ENCODE data around the gene LRRC39. TPM values are rescaled to one million over a fixed set of nuclear protein-coding genes. Genes with fewer than 3 reads are reported as not detected.

Gene LRRC39
- total RNA-seq, 1 donor from 2014 or later, result 187 TPM

- no peak for DNase-seq
- ATAC-seq (ENCODE audit: poor library complexity), result no peak
- intact Hi-C loops (cut with DNase I), result no loop called here
Measured at GRCh38 chr1:100162881-100163280, 15.2 kb downstream of the LRRC39 start.

GRCh38 chr1:100152271-100152670 lies 25.8 kb downstream of the LRRC39 start:
- no peak for ATAC-seq (ENCODE audit: poor library complexity)
- DNase-seq, result no peak
- intact Hi-C loops (cut with DNase I), result no loop called here

- DNase-seq (no peak), ATAC-seq (ENCODE audit: poor library complexity) (no peak)
- intact Hi-C loops (cut with DNase I), result no loop called here
Measured at GRCh38 chr1:100151679-100152078, 26.4 kb downstream of the LRRC39 start.

- DNase-seq (no peak), ATAC-seq (ENCODE audit: poor library complexity) (no peak)
- intact Hi-C loops (cut with DNase I), result no loop called here
Measured at GRCh38 chr1:100147875-100148274, 30.2 kb downstream of the LRRC39 start.

GRCh38 chr1:100146958-100147357 lies 31.1 kb downstream of the LRRC39 start:
- no peak for DNase-seq
- ATAC-seq (ENCODE audit: poor library complexity), result no peak
- intact Hi-C loops (cut with DNase I), result no loop called here

GRCh38 chr1:100145116-100145515 lies 32.9 kb downstream of the LRRC39 start:
- no peak for ATAC-seq (ENCODE audit: poor library complexity)
- intact Hi-C loops (cut with DNase I), result no loop called here
- DNase-seq, result no peak

GRCh38 chr1:100142343-100142742 lies 35.7 kb downstream of the LRRC39 start:
- DNase-seq (no peak), ATAC-seq (ENCODE audit: poor library complexity) (no peak)
- intact Hi-C loops (cut with DNase I), result no loop called here

GRCh38 chr1:100141192-100141591 lies 36.9 kb downstream of the LRRC39 start:
- no peak for DNase-seq
- intact Hi-C loops (cut with DNase I), result no loop called here
- no peak for ATAC-seq (ENCODE audit: poor library complexity)

- DNase-seq (no peak), ATAC-seq (ENCODE audit: poor library complexity) (no peak)
- intact Hi-C loops (cut with DNase I), result no loop called here
Measured at GRCh38 chr1:100137602-100138001, 40.5 kb downstream of the LRRC39 start.

GRCh38 chr1:100134872-100135271 lies 43.2 kb downstream of the LRRC39 start:
- intact Hi-C loops (cut with DNase I), result no loop called here
- no peak for DNase-seq
- ATAC-seq (ENCODE audit: poor library complexity), result no peak

GRCh38 chr1:100132566-100133477 lies 45.2 kb downstream of the LRRC39 start, which contains the start of the genes SASS6 and TRMT13:
Gene SASS6 (minus strand): TSS chr1:100132930. CDS start chr1:100132814, 116 bp downstream.
Gene TRMT13 (plus strand): TSS chr1:100133163. CDS start chr1:100133169, 6 bp downstream.
- intact Hi-C loops (cut with DNase I), result no loop called here
- peak; percentile 99 for ATAC-seq (ENCODE audit: poor library complexity)
- peak; percentile 97 for DNase-seq

- intact Hi-C loops (cut with DNase I), result no loop called here
- DNase-seq, result no peak
- ATAC-seq (ENCODE audit: poor library complexity), result no peak
Measured at GRCh38 chr1:100131623-100132022, 46.4 kb downstream of the LRRC39 start.

GRCh38 chr1:100130552-100131077 lies 47.4 kb downstream of the LRRC39 start:
- DNase-seq, result no peak
- no peak for ATAC-seq (ENCODE audit: poor library complexity)
- intact Hi-C loops (cut with DNase I), result no loop called here

- ATAC-seq (ENCODE audit: poor library complexity) (no peak), DNase-seq (no peak)
- intact Hi-C loops (cut with DNase I), result no loop called here
Measured at GRCh38 chr1:100127226-100127625, 50.8 kb downstream of the LRRC39 start.

GRCh38 chr1:100122177-100122576 lies 55.9 kb downstream of the LRRC39 start:
- ATAC-seq (ENCODE audit: poor library complexity) (no peak), DNase-seq (no peak)
- intact Hi-C loops (cut with DNase I), result no loop called here

- DNase-seq (no peak), ATAC-seq (ENCODE audit: poor library complexity) (no peak)
- intact Hi-C loops (cut with DNase I), result no loop called here
Measured at GRCh38 chr1:100115524-100115923, 62.5 kb downstream of the LRRC39 start.

- no peak for ATAC-seq (ENCODE audit: poor library complexity)
- no peak for DNase-seq
- intact Hi-C loops (cut with DNase I), result no loop called here
Measured at GRCh38 chr1:100109554-100110066, 68.4 kb downstream of the LRRC39 start.

GRCh38 chr1:100107696-100108095 lies 70.4 kb downstream of the LRRC39 start:
- intact Hi-C loops (cut with DNase I), result no loop called here
- DNase-seq (no peak), ATAC-seq (ENCODE audit: poor library complexity) (no peak)

- intact Hi-C loops (cut with DNase I), result no loop called here
- DNase-seq (no peak), ATAC-seq (ENCODE audit: poor library complexity) (no peak)
Measured at GRCh38 chr1:100101564-100101963, 76.5 kb downstream of the LRRC39 start.

- intact Hi-C loops (cut with DNase I), result no loop called here
- DNase-seq (no peak), ATAC-seq (ENCODE audit: poor library complexity) (no peak)
Measured at GRCh38 chr1:100100202-100100601, 77.9 kb downstream of the LRRC39 start.

Measured in Right ventricle myocardium superior (tissue), 1 donor.